ENCODE data around the gene ENTREP3.

ENTREP3 gene

DNA sequence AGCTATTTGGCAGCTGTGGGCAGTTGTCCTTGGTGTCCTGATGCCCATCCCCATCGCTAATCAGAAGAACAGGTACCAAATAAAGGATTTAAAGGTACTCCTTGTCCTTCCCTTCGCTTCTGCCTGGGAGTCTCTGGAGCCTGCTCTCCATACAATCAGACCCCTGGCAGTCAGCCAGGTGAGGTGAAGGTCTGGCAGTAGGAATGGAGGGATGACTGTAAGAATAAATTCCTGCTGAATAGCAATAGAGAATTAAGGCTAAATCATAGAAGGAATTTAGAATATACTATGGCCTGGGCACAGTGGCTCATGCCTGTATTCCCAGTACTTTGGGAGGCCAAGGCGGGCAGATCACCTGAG lies 56.8 kb downstream of the ENTREP3 start:
- peak; percentile 51 for DNase-seq (ENCODE audit: low read depth, low spot score)

DNA sequence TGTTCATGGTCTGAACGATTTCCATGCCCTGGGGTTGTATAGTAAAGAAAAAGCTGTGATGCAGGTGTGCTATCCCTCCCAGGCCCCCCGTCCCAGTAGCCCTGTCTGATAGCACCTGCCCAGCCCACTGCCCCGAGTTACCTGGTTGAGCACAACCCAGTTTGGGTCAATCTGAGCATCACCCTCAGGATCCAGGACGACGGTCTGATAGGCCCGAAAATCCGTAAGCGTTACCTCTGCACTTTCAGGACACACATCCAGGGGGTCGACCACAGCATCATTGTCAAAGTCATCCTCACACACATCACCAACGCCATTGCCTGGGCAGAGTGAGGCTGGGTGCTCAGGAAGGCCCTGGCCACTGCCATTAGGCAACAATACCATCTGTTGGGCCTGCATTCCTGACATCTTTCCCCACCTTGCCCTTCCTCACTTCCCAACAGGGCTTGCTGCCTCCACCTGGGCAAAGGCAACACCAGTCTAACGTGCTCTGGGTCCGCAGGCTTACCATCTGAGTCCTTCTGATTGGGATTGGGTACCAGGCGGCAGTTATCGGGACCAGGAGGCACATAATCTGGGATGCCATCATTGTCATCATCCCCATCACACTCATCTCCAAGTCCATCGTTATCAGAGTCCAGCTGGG lies 57.3 kb downstream of the ENTREP3 start:
- no peak for DNase-seq (ENCODE audit: low read depth, low spot score)

Data from astrocyte of the hippocampus (primary cell).